Mucosa of stomach (tissue), 1 donor: ENCODE measurements around the gene PRSS50.
"Not testable (repeated sequence)": the region's sequence is repeated elsewhere in the genome, so short reads cannot be mapped to it uniquely, and the experiment has no call there.

ENCODE experiments used
- H3K27me3 ChIP-seq: one replicate; pipeline ENCODE4 v1.7.0; 2013; ENCODE audit warnings: mild to moderate bottlenecking, low read length; ENCODE audit not compliant: control insufficient read depth, insufficient read depth
- H3K36me3 ChIP-seq: one replicate; pipeline ENCODE4 v1.7.0; 2013; ENCODE audit warnings: low read length; ENCODE audit not compliant: control insufficient read depth, insufficient read depth
- H3K4me1 ChIP-seq: one replicate; pipeline ENCODE4 v1.7.0; 2013; ENCODE audit warnings: mild to moderate bottlenecking, low read length; ENCODE audit not compliant: control insufficient read depth, insufficient read depth
- H3K4me3 ChIP-seq: one replicate; pipeline ENCODE4 v1.7.0; 2013; ENCODE audit warnings: low read length
- H3K9ac ChIP-seq: one replicate; pipeline ENCODE4 v1.7.0; 2013; ENCODE audit warnings: mild to moderate bottlenecking, low read length, moderate library complexity
- H3K9me3 ChIP-seq: one replicate; pipeline ENCODE4 v1.7.0; 2013; ENCODE audit warnings: mild to moderate bottlenecking, low read length, moderate library complexity; ENCODE audit not compliant: control insufficient read depth
- donor health status: Pancreatic carcinoma.

Gene PRSS50

DNA sequence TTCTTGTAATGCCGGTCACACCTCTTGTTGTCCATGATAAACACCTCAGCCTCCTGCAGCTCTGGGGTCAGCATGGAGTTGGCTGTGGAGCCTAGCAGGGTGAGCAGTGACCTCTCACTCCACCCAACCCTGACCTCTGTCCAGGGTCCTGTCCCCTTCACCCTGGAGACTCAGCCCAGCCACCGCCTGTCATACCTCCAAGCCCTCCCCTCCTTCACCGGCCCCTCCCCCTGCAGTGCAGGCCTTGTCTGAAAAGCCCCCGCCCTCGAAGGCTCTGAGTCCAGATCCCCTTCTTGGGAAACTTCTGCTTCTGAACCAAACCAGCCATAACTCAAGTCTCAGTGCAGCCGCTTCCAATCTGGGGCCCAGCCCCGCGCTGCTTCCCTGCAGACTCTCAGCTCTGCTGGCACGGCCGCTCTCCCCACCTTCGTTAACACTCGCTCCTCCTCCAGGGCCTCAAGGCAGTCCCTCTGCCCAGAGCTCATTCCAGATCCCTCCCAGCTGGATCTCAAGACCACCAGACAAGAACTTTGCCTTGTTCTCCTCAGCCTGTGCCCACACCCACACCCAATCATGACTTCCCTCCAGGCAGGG lies 25.4 kb upstream of the PRSS50 start:
- H3K9ac ChIP-seq, result no peak overlapping the region
- H3K36me3 ChIP-seq, result no peaks in the 10 kb centered on the region
- H3K9me3 ChIP-seq, result no peaks in the 10 kb centered on the region
- H3K27me3 ChIP-seq, result no peaks in the 10 kb centered on the region
- H3K4me1 ChIP-seq, result no peaks in the 10 kb centered on the region
- H3K4me3 ChIP-seq, result no peak overlapping the region

DNA sequence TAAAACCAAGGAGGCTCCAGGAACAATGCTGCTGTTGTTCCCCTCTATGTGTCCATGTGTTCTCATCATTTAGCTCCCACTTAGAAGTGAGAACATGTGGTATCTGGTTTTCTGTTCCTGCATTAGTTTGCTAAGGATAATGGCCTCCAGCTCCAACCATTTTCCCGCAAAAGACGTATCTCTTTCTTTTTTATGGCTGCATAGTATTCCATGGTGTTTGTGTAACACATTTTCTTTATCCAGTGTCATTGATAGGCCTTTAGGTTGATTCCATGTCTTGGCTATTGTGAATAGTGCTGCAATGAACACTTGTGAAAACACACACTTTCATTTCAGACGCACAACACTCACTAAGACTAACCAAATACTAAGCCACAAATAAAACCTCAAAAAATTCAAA lies 21.9 kb upstream of the PRSS50 start:
- H3K9ac ChIP-seq, H3K4me3 ChIP-seq, H3K9me3 ChIP-seq, H3K36me3 ChIP-seq, H3K4me1 ChIP-seq, H3K27me3 ChIP-seq: not testable (repeated sequence)

DNA sequence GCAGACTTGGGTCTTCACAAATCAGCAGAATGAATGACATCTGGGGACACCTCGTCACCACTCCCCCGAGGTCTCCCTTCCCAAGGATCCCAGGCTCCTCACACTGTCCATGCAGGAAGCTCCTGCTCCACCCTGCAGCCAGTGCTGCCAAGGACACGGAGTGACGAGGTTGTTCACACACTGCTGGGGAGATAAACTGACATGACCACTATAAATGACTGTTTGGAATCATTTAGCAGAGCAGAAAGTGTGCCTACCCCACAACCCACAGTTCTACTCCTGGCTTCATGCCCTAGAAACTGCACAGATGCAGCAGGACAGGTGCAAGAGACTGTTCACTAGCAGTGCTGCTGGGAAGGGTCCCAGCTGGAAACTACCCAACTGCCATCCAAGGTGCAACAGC lies 19.7 kb upstream of the PRSS50 start:
- Histone ChIP-seq H3K36me3 (no peaks in the 10 kb centered on the region), H3K9ac (no peak overlapping the region), H3K27me3 (no peaks in the 10 kb centered on the region), H3K4me3 (no peak overlapping the region), H3K4me1 (no peaks in the 10 kb centered on the region), H3K9me3 (no peaks in the 10 kb centered on the region)

DNA sequence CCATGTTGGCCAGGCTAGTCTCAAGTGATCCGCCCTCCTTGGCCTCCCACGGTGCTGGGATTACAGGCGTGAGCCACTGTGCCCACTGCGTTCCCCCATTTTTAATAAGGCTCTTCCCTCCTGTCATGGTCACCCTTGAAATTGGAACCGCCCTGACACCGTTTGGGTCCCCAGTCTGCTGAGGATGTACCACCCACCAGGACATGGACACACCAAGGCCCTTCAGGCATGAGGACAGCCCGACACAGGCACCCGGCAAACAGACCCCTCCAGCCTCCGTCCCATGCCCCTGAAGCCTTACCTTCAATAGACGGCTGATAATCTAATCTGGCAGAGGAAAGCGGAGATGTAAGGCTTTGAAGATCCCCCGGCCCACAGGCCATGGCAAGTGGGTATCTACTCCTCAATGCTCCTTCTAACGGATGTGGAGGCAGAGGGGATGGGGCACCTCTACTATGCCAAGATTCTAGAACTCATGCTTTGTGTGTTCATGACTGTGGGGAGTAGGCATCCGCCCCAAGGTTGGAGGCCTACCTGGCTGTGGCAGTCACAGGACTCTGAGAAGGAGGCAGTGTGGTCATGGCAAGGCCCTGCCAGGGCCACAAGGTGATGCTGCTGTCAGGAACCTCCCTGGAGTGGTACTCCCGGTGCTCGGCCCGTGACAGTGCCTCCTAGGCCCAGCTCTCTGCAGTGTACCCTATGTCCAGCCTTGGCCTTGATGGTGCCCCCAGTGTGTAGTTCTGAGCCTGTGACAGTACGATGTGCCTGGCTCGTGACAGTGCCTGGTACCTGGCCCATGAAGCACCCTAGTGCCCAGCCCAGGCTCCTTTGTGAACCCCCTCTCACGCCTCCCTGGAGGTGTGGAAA lies 18.6 kb upstream of the PRSS50 start:
- Histone ChIP-seq H3K9me3 (no peaks in the 10 kb centered on the region), H3K4me3 (no peak overlapping the region), H3K4me1 (no peaks in the 10 kb centered on the region), H3K36me3 (no peaks in the 10 kb centered on the region), H3K27me3 (no peaks in the 10 kb centered on the region), H3K9ac (no peak overlapping the region)

DNA sequence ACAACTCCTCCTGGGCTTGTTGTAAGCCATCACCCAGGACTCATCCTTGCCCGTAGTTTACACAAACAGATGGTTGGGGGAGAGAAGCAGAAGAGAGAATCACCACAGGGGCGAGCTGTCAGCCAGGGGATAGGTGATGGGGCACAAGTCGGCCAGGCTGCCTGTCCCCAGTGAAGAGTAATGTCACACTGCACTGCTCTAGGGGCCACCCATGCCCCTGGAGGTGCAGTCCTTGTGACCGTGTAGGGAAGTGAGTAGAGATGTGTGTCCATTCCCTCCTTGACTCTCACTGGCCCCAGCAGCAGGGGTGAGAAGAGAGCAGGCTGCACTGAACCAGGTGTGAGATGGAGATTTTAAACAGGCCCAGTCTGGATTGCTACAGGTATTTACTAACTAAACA lies 17.1 kb upstream of the PRSS50 start:
- no peak overlapping the region for H3K9ac ChIP-seq
- H3K4me3 ChIP-seq, result no peak overlapping the region
- H3K36me3 ChIP-seq, result no peaks in the 10 kb centered on the region
- H3K9me3 ChIP-seq, result no peaks in the 10 kb centered on the region
- no peaks in the 10 kb centered on the region for H3K4me1 ChIP-seq
- H3K27me3 ChIP-seq, result no peaks in the 10 kb centered on the region

DNA sequence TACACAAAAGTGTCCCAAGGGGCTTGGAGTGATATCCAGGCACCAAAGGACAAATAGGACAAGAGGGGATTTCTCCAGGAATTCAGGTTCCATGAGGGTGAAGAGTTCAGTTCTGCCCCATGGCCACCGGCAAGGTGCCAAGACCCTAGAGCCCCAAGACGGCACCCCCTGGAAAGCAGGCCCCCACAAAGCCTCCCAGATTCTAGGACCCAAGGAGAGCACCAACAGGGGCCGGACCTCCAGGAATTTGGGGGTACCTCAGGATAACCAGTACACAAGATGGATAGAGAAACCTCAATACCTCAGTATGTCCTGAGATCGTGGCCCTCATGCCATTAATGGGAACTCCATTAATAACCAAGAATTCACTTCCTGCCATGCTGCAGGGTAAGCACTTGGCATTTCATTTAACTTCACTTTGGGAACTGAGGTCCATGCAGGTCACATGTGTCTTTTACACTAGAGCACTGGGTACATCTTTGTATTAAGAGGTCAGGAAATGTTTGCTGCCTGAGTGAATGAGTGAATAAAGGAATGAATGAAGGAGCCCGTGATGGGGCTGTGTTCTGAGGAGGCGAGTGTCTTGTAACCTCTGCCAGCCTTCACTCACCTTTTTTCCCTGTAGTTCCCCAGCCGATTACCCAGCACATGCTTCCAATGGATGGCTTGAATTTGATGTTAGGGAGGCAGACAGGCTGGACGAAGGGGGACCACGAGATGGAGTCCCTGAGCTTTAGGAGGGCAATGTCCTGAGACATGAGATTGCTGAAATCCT lies 15.5 kb upstream of the PRSS50 start:
- Histone ChIP-seq H3K4me3 (no peak overlapping the region), H3K36me3 (no peaks in the 10 kb centered on the region), H3K4me1 (no peaks in the 10 kb centered on the region), H3K27me3 (no peaks in the 10 kb centered on the region), H3K9me3 (no peaks in the 10 kb centered on the region), H3K9ac (no peak overlapping the region)

DNA sequence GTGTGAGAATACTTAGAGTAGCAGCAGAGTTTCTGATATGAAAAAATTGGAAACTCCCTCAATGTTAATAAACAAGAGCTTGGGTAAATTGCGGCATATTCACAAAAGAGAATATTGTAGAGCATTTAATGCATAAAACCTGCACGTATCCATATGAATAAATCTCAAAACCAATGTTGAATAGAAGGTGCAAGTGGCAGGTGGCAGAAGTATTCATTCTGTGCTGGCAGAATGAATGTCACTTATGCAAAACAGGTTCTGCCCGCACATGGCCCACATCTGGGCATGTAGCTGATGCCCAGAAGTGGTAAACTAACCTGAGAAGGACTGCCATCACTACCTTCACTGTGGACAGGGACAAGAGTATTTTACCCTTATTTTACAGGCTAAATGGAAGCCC lies 14.1 kb upstream of the PRSS50 start:
- H3K4me3 ChIP-seq, result no peak overlapping the region
- no peaks in the 10 kb centered on the region for H3K4me1 ChIP-seq
- H3K9me3 ChIP-seq, result no peaks in the 10 kb centered on the region
- H3K36me3 ChIP-seq, result no peaks in the 10 kb centered on the region
- no peak overlapping the region for H3K9ac ChIP-seq
- no peaks in the 10 kb centered on the region for H3K27me3 ChIP-seq

DNA sequence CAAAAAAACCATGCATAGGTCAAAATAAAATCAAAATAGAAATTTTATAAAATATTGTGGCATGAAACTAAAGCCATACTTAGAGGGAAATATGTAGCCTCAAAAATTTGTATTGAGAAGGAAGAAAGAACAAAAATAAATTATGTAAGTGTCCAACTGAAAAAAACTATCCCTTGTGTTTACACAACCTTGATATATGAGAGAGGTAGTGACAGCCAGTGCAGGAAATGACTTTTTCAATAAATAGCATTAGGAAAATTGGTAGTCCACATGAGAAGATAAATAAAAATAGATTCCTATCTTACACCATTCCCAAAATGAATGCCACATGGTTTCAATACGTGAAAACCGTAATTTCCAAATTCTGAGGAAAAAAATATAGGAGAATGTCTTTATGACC lies 13.2 kb upstream of the PRSS50 start:
- no peaks in the 10 kb centered on the region for H3K36me3 ChIP-seq
- no peak overlapping the region for H3K4me3 ChIP-seq
- H3K9me3 ChIP-seq, result no peaks in the 10 kb centered on the region
- H3K9ac ChIP-seq, result no peak overlapping the region
- no peaks in the 10 kb centered on the region for H3K4me1 ChIP-seq
- H3K27me3 ChIP-seq, result no peaks in the 10 kb centered on the region

DNA sequence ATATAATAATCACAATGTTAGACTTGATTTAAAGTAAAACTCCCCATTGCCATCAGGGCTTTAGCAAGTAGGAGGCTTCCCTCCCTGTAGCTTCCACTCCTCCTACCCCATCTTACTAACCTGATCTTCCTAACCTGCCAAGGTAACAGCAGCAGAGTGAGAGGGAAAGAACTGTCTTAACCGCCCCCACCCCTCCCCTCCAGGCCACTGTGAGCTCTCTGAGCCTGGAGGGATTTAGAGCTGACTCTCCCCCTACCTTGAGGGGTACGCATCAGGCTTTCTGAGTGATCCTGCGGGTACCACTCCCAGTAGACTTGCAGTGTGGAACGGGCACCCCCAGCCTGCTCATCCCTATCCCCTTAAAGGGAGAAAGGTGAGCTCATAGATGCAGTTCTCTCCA lies 11.4 kb upstream of the PRSS50 start:
- Histone ChIP-seq H3K4me3 (no peak overlapping the region), H3K4me1 (no peaks in the 10 kb centered on the region), H3K36me3 (no peaks in the 10 kb centered on the region), H3K27me3 (no peaks in the 10 kb centered on the region), H3K9ac (no peak overlapping the region), H3K9me3 (no peaks in the 10 kb centered on the region)

DNA sequence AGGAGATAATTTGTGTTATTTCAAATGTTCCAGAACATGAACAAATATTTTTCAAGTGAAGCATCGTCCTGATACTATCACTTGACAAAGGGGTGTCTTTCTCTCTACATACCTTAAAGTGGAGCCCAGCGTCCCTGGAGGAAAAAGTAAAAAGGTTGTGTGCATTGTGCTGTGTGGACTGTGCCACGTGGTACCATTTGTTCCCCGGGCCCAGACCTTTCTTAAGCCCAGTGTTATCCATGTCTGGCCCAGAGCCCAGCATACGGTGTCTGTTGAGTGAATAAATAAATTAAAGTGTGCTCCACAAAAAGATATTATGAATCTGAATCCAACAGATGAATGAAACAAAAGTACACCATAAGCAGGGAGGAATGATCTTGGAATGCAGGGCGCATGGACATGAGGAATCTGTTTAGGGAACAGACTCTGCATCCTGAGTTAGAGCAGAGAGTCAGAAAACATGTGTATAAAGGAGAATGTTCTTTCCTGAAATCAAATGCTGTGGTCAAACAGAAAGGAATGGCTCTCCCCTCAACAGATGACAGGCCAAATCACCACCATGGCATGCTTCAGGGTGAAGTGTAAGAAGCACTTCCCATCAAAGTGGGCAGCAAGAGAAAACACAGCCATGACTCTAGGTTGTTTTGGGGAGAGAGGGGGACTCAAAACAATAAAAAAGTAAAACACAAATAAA lies 8.1 kb upstream of the PRSS50 start:
- no peaks in the 10 kb centered on the region for H3K4me1 ChIP-seq
- H3K9ac ChIP-seq, result no peak overlapping the region
- H3K27me3 ChIP-seq, result no peaks in the 10 kb centered on the region
- H3K36me3 ChIP-seq, result no peaks in the 10 kb centered on the region
- H3K4me3 ChIP-seq, result no peak overlapping the region
- H3K9me3 ChIP-seq, result no peaks in the 10 kb centered on the region

DNA sequence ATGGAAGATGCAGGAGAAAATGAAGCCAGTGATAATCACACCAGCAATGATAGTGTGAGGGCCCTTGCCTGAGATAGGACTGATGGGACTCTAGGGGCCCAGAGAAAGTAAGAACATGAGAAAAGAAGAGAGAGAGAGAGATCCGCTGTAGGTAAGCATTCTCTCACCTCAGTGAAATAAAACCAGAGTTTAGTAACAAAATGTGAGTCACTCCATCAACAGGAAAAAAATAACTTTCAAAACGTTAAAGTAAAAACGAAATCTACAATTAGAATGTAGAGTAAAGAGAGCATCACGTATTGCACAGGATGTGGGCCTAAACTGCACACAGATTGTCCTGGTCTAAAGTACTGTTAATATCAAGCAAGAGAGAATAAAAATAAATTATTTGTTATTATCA lies 6.8 kb upstream of the PRSS50 start:
- Histone ChIP-seq H3K9ac (no peak overlapping the region), H3K4me1 (no peaks in the 10 kb centered on the region)

DNA sequence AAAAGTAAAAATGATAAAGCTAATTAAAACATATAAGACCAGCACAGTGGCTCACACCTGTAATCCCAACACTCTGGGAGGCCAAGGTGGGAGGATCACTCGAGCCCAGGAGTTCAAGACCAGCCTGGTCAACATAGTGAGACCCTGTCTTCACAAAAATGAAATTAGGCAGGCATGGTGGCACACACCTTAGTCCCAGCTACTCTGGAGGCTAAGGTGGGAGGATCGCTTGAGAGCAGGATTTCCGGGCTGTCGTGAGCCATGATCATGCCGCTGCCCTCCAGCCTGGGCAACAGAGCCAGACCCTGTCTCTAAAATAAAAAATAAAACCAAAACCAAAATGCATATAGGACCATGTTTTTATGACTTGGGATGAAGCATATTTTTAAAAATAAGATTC lies 4.8 kb upstream of the PRSS50 start:
- Histone ChIP-seq H3K4me1 (no peaks in the 10 kb centered on the region), H3K27me3 (peaks cover 11% of the 10 kb centered on the region), H3K4me3 (no peak overlapping the region), H3K36me3 (no peaks in the 10 kb centered on the region), H3K9ac (no peak overlapping the region), H3K9me3 (no peaks in the 10 kb centered on the region)

More for the DNA sequence above, 6.8 kb upstream of the PRSS50 start:
- H3K27me3 ChIP-seq, result no peaks in the 10 kb centered on the region
- H3K4me3 ChIP-seq, result no peak overlapping the region
- no peaks in the 10 kb centered on the region for H3K9me3 ChIP-seq
- no peaks in the 10 kb centered on the region for H3K36me3 ChIP-seq
